SK-N-SH treated with all-trans-retinoic acid at 6 μM for 48 hours (cell line): ENCODE measurements around the gene CD2.

Experiments
- ATAC-seq: fragments of 200-7000 bp; cut with Tn5 transposase; 3 replicates; pipeline ENCODE4 v1.9.1; 2020; ENCODE audit warnings: mild to moderate bottlenecking, moderate library complexity
- BACH2 ChIP-seq: fragments of 250-450 bp; sonication (Bioruptor Pico); IDR thresholded peaks from 2 replicates; pipeline ENCODE4 v1.9.0; 2021; ENCODE audit warnings: mild to moderate bottlenecking, borderline replicate concordance
- CSDC2 ChIP-seq: fragments of 250-450 bp; sonication (Bioruptor Pico); IDR thresholded peaks from 2 replicates; pipeline ENCODE4 v1.5.0; 2020; ENCODE audit warnings: mild to moderate bottlenecking, moderate library complexity
- ESRRG ChIP-seq: fragments of 250-450 bp; sonication (Bioruptor Pico); IDR thresholded peaks from 2 replicates; pipeline ENCODE4 v1.6.1; 2021; ENCODE audit warnings: mild to moderate bottlenecking
- GLIS3 ChIP-seq: fragments of 250-450 bp; sonication (Bioruptor Pico); IDR thresholded peaks from 2 replicates; pipeline ENCODE4 v1.5.0; 2020; ENCODE audit warnings: mild to moderate bottlenecking, moderate library complexity
- OSR1 ChIP-seq: fragments of 250-450 bp; sonication (Bioruptor Pico); IDR thresholded peaks from 2 replicates; pipeline ENCODE4 v1.8.0; 2022; ENCODE audit warnings: moderate library complexity, mild to moderate bottlenecking, inconsistent platforms
- PPARA ChIP-seq: fragments of 250-450 bp; sonication (Bioruptor Pico); IDR thresholded peaks from 2 replicates; pipeline ENCODE4 v1.5.0; 2020; ENCODE audit warnings: mild to moderate bottlenecking, borderline replicate concordance
- RARB ChIP-seq: fragments of 250-450 bp; sonication (Bioruptor Pico); IDR thresholded peaks from 2 replicates; pipeline ENCODE4 v1.8.0; 2021; ENCODE audit warnings: mild to moderate bottlenecking, moderate library complexity
- SNAI2 ChIP-seq: fragments of 250-450 bp; sonication (Bioruptor Pico); IDR thresholded peaks from 2 replicates; pipeline ENCODE4 v1.5.0; 2020; ENCODE audit warnings: mild to moderate bottlenecking, moderate library complexity
- TCF4 ChIP-seq: fragments of 250-450 bp; sonication (Bioruptor Pico); IDR thresholded peaks from 2 replicates; pipeline ENCODE4 v1.8.0; 2021; ENCODE audit warnings: mild to moderate bottlenecking, moderate library complexity, borderline replicate concordance
- TOX ChIP-seq: fragments of 250-450 bp; sonication (Bioruptor Pico); IDR thresholded peaks from 2 replicates; pipeline ENCODE4 v1.8.0; 2021; ENCODE audit warnings: mild to moderate bottlenecking, moderate library complexity, borderline replicate concordance
- TSHZ2 ChIP-seq: fragments of 250-450 bp; sonication (Bioruptor Pico); IDR thresholded peaks from 2 replicates; pipeline ENCODE4 v1.5.0; 2020; ENCODE audit warnings: mild to moderate bottlenecking, moderate library complexity
- ZC3H10 ChIP-seq: fragments of 250-450 bp; sonication (Bioruptor Pico); IDR thresholded peaks from 2 replicates; pipeline ENCODE4 v1.5.1; 2021; ENCODE audit warnings: mild to moderate bottlenecking, moderate library complexity
- ZFP3 ChIP-seq: fragments of 250-450 bp; sonication (Bioruptor Pico); IDR thresholded peaks from 2 replicates; pipeline ENCODE4 v1.5.0; 2020; ENCODE audit warnings: mild to moderate bottlenecking, moderate library complexity
- ZFP30 ChIP-seq: fragments of 450-650 bp; formaldehyde crosslinking; IDR thresholded peaks from 2 replicates; pipeline ENCODE4 v1.5.0; 2022; ENCODE audit warnings: mild to moderate bottlenecking, moderate library complexity
- ZNF565 ChIP-seq: fragments of 450-650 bp; formaldehyde crosslinking; conservative IDR thresholded peaks from 2 replicates; pipeline ENCODE4 v1.5.0; 2020; ENCODE audit warnings: low read depth, mild to moderate bottlenecking, moderate library complexity
- ZNF70 ChIP-seq: fragments of 450-650 bp; formaldehyde crosslinking; IDR thresholded peaks from 2 replicates; pipeline ENCODE4 v1.5.0; 2020; ENCODE audit warnings: mild to moderate bottlenecking, moderate library complexity
- ZNF8 ChIP-seq: fragments of 450-650 bp; formaldehyde crosslinking; IDR thresholded peaks from 2 replicates; pipeline ENCODE4 v1.5.0; 2020; ENCODE audit warnings: mild to moderate bottlenecking, moderate library complexity
- TF ChIP-seq, protein P1 (sequence below): fragments of 250-450 bp; sonication (Bioruptor Pico); IDR thresholded peaks from 2 replicates; pipeline ENCODE4 v1.8.0; 2020; ENCODE audit warnings: mild to moderate bottlenecking, moderate library complexity, borderline replicate concordance
- TF ChIP-seq, protein P2 (sequence below): fragments of 250-450 bp; sonication (Bioruptor Pico); IDR thresholded peaks from 2 replicates; pipeline ENCODE4 v1.8.0; 2021; ENCODE audit warnings: low read depth, mild to moderate bottlenecking, moderate library complexity, borderline replicate concordance
- TF ChIP-seq, protein P3 (sequence below): fragments of 250-450 bp; sonication (Bioruptor Pico); IDR thresholded peaks from 2 replicates; pipeline ENCODE4 v1.5.1; 2021; ENCODE audit warnings: mild to moderate bottlenecking, moderate library complexity

Gene CD2

GRCh38 chr1:116794371-116794770 is 40.1 kb downstream of the CD2 start:
- TF ChIP-seq SNAI2 (CRISPR knock-in tag) (no peak), TOX (CRISPR knock-in tag) (no peak), ZNF70 (CRISPR knock-in tag) (no peak), ZC3H10 (CRISPR knock-in tag) (no peak), BACH2 (no peak), CSDC2 (CRISPR knock-in tag) (no peak), ZNF565 (CRISPR knock-in tag) (no peak), ZFP3 (no peak), GLIS3 (CRISPR knock-in tag) (no peak), ESRRG (CRISPR knock-in tag) (no peak), TCF4 (CRISPR knock-in tag) (no peak), PPARA (CRISPR knock-in tag) (no peak), RARB (CRISPR knock-in tag) (no peak), OSR1 (no peak), ZNF8 (no peak), ZFP30 (CRISPR knock-in tag) (no peak)
- TF ChIP-seq, protein P1, sequence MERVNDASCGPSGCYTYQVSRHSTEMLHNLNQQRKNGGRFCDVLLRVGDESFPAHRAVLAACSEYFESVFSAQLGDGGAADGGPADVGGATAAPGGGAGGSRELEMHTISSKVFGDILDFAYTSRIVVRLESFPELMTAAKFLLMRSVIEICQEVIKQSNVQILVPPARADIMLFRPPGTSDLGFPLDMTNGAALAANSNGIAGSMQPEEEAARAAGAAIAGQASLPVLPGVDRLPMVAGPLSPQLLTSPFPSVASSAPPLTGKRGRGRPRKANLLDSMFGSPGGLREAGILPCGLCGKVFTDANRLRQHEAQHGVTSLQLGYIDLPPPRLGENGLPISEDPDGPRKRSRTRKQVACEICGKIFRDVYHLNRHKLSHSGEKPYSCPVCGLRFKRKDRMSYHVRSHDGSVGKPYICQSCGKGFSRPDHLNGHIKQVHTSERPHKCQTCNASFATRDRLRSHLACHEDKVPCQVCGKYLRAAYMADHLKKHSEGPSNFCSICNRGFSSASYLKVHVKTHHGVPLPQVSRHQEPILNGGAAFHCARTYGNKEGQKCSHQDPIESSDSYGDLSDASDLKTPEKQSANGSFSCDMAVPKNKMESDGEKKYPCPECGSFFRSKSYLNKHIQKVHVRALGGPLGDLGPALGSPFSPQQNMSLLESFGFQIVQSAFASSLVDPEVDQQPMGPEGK (CRISPR knock-in tag): no peak
- TF ChIP-seq, protein P2, sequence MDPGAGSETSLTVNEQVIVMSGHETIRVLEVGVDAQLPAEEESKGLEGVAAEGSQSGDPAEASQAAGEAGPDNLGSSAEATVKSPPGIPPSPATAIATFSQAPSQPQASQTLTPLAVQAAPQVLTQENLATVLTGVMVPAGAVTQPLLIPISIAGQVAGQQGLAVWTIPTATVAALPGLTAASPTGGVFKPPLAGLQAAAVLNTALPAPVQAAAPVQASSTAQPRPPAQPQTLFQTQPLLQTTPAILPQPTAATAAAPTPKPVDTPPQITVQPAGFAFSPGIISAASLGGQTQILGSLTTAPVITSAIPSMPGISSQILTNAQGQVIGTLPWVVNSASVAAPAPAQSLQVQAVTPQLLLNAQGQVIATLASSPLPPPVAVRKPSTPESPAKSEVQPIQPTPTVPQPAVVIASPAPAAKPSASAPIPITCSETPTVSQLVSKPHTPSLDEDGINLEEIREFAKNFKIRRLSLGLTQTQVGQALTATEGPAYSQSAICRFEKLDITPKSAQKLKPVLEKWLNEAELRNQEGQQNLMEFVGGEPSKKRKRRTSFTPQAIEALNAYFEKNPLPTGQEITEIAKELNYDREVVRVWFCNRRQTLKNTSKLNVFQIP (CRISPR knock-in tag): no peak
- TF ChIP-seq, protein P3, sequence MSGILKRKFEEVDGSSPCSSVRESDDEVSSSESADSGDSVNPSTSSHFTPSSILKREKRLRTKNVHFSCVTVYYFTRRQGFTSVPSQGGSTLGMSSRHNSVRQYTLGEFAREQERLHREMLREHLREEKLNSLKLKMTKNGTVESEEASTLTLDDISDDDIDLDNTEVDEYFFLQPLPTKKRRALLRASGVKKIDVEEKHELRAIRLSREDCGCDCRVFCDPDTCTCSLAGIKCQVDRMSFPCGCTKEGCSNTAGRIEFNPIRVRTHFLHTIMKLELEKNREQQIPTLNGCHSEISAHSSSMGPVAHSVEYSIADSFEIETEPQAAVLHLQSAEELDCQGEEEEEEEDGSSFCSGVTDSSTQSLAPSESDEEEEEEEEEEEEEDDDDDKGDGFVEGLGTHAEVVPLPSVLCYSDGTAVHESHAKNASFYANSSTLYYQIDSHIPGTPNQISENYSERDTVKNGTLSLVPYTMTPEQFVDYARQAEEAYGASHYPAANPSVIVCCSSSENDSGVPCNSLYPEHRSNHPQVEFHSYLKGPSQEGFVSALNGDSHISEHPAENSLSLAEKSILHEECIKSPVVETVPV: no peak
- ATAC-seq: no peak

GRCh38 chr1:116794804-116795481 is 40.7 kb downstream of the CD2 start:
- ATAC-seq: no peak

More at GRCh38 chr1:116794804-116795481, 40.7 kb downstream of the CD2 start:
- TF ChIP-seq ESRRG (CRISPR knock-in tag): no peak
- no peak for TF ChIP-seq TOX (CRISPR knock-in tag)
- TF ChIP-seq ZFP30 (CRISPR knock-in tag): no peak
- TF ChIP-seq OSR1: no peak
- no peak for TF ChIP-seq BACH2
- TF ChIP-seq, protein P1 (CRISPR knock-in tag): no peak
- no peak for TF ChIP-seq CSDC2 (CRISPR knock-in tag)
- no peak for TF ChIP-seq TSHZ2
- no peak for TF ChIP-seq ZC3H10 (CRISPR knock-in tag)
- no peak for TF ChIP-seq ZNF70 (CRISPR knock-in tag)
